Measurements from ENCODE around the gene SAMD9L. TPM values are rescaled to one million over a fixed set of nuclear protein-coding genes. Genes with fewer than 3 reads are reported as not detected.

Gene SAMD9L
- total RNA-seq (2014; rRNA removed; shearing (Covaris generic)), result 11.0 and 17.0 TPM in 2 replicates
- 18.5 and 19.9 TPM in 2 replicates for polyA plus RNA-seq (2016; fragmentation: Nextera tagmentation; extraction: Ambion mirVana)

DNA sequence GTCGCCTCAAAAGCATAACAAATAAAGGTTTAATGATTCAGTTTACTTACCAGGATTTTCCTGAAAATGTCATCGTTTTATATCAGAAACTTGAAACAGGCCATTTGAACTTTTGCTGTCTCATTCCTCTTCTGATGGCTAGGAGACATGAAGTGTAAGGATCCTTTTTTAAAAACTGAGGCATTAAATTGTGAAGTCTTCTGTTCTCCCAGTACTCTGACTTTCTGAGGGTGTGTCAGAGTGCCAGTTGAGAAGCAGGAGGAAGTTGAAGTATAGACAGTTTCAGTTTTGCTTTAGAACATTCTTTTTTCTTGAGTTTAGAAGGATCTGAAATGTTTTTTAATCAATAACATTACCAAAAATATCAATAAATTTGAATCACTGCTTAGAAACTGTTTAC is at the start of gene SAMD9L:
TSS of gene SAMD9L (minus strand) at position 242 of the 400 bp plus-strand sequence. CDS start 12,414 bp downstream, outside the sequence.
- peak within 1 kb of the TSS; percentile 40 for H3K27ac ChIP-seq
- H3F3A ChIP-seq (ENCODE audit: insufficient read depth), result peaks cover 6% of the 10 kb centered on the region
- no peaks in the 10 kb centered on the region for H3K9me3 ChIP-seq (ENCODE audit: low read depth)
- H3K36me3 ChIP-seq (ENCODE audit: low read depth), result 0 out of 2 replicates have a peak, but pooled peaks cover 3% of the 10 kb centered on the region
- peak within 1 kb of the TSS; percentile 72 for H3K4me3 ChIP-seq
- H3K4me1 ChIP-seq (ENCODE audit: insufficient read depth), result peaks cover 19% of the 10 kb centered on the region
- 2 to 3% methylated on average over 2 of the region's 2 CpGs for WGBS, 2 experiments (ENCODE audit: low coverage in 1 of 2, low lambda C conversion rate in 2 of 2, missing lambda C conversion rate in 2 of 2)
- in situ Hi-C loops (cut with MboI), result no loop called here
- H3K27me3 ChIP-seq (replicated peaks; ENCODE audit: insufficient read depth), result no peaks in the 10 kb centered on the region
- no peaks in the 10 kb centered on the region for H4K20me1 ChIP-seq (ENCODE audit: insufficient read depth)
- H3K79me2 ChIP-seq (ENCODE audit: insufficient read depth), result 0 out of 2 replicates have a peak, but pooled peaks cover 7% of the 10 kb centered on the region
- no peak for TF ChIP-seq EZH2phosphoT487 (IDR thresholded peaks at IDR 0.05; ENCODE audit: insufficient read depth, low read depth)
- TF ChIP-seq EZH2 (IDR thresholded peaks at IDR 0.05; ENCODE audit: insufficient read depth, poor library complexity, severe bottlenecking), result no peak
- DNase-seq, result peak; percentile 56
- H2AFZ ChIP-seq, result peak within 1 kb of the TSS; percentile 85
- peak within 1 kb of the TSS; percentile 98 for H3K4me2 ChIP-seq (ENCODE audit: unreplicated experiment)
- no peaks in the 10 kb centered on the region for H3K9me2 ChIP-seq (ENCODE audit: insufficient read depth)
- H3K9ac ChIP-seq, result peak within 1 kb of the TSS; percentile 75

GRCh38 chr7:93196336-93196735 is 48.2 kb upstream of the SAMD9L start:
- H3K9me3 ChIP-seq (ENCODE audit: low read depth), result no peaks in the 10 kb centered on the region
- H3K4me1 ChIP-seq (ENCODE audit: insufficient read depth), result no peaks in the 10 kb centered on the region
- H3K27me3 ChIP-seq (replicated peaks; ENCODE audit: insufficient read depth), result peaks cover 15% of the 10 kb centered on the region
- in situ Hi-C loops (cut with MboI), result no loop called here
- no peak overlapping the region for H3K27ac ChIP-seq
- no peaks in the 10 kb centered on the region for H3F3A ChIP-seq (ENCODE audit: insufficient read depth)
- H3K9me2 ChIP-seq (ENCODE audit: insufficient read depth), result no peaks in the 10 kb centered on the region
- H4K20me1 ChIP-seq (ENCODE audit: insufficient read depth), result no peaks in the 10 kb centered on the region
- H3K4me2 ChIP-seq (ENCODE audit: unreplicated experiment), result no peak overlapping the region
- TF ChIP-seq EZH2phosphoT487 (IDR thresholded peaks at IDR 0.05; ENCODE audit: insufficient read depth, low read depth) (no peak), EZH2 (IDR thresholded peaks at IDR 0.05; ENCODE audit: insufficient read depth, poor library complexity, severe bottlenecking) (no peak)
- H2AFZ ChIP-seq, result no peak overlapping the region
- DNase-seq, result no peak
- H3K9ac ChIP-seq, result no peak overlapping the region
- no peak overlapping the region for H3K4me3 ChIP-seq
- 70 to 83% methylated on average over 2 of the region's 2 CpGs for WGBS, 2 experiments (ENCODE audit: low coverage in 1 of 2, low lambda C conversion rate in 2 of 2, missing lambda C conversion rate in 2 of 2)
- H3K36me3 ChIP-seq (ENCODE audit: low read depth), result no peaks in the 10 kb centered on the region
- H3K79me2 ChIP-seq (ENCODE audit: insufficient read depth), result no peaks in the 10 kb centered on the region

GRCh38 chr7:93194386-93194785 is 46.2 kb upstream of the SAMD9L start:
- no peaks in the 10 kb centered on the region for H3K79me2 ChIP-seq (ENCODE audit: insufficient read depth)
- H3K4me2 ChIP-seq (ENCODE audit: unreplicated experiment), result no peak overlapping the region
- no peaks in the 10 kb centered on the region for H3F3A ChIP-seq (ENCODE audit: insufficient read depth)
- H3K9me2 ChIP-seq (ENCODE audit: insufficient read depth), result no peaks in the 10 kb centered on the region
- no peaks in the 10 kb centered on the region for H3K4me1 ChIP-seq (ENCODE audit: insufficient read depth)
- no peak overlapping the region for H3K9ac ChIP-seq
- H3K9me3 ChIP-seq (ENCODE audit: low read depth), result no peaks in the 10 kb centered on the region
- no peak for TF ChIP-seq EZH2 (IDR thresholded peaks at IDR 0.05; ENCODE audit: insufficient read depth, poor library complexity, severe bottlenecking)
- no peak for TF ChIP-seq EZH2phosphoT487 (IDR thresholded peaks at IDR 0.05; ENCODE audit: insufficient read depth, low read depth)
- H3K36me3 ChIP-seq (ENCODE audit: low read depth), result no peaks in the 10 kb centered on the region
- H2AFZ ChIP-seq, result no peak overlapping the region
- DNase-seq, result peak; percentile 68
- in situ Hi-C loops (cut with MboI), result no loop called here
- no peak overlapping the region for H3K4me3 ChIP-seq
- no peaks in the 10 kb centered on the region for H4K20me1 ChIP-seq (ENCODE audit: insufficient read depth)
- no peak overlapping the region for H3K27ac ChIP-seq
- 34 to 35% methylated on average over 3 of the region's 3 CpGs for WGBS, 2 experiments (ENCODE audit: low coverage in 1 of 2, low lambda C conversion rate in 2 of 2, missing lambda C conversion rate in 2 of 2)
- peaks cover 30% of the 10 kb centered on the region for H3K27me3 ChIP-seq (replicated peaks; ENCODE audit: insufficient read depth)

DNA sequence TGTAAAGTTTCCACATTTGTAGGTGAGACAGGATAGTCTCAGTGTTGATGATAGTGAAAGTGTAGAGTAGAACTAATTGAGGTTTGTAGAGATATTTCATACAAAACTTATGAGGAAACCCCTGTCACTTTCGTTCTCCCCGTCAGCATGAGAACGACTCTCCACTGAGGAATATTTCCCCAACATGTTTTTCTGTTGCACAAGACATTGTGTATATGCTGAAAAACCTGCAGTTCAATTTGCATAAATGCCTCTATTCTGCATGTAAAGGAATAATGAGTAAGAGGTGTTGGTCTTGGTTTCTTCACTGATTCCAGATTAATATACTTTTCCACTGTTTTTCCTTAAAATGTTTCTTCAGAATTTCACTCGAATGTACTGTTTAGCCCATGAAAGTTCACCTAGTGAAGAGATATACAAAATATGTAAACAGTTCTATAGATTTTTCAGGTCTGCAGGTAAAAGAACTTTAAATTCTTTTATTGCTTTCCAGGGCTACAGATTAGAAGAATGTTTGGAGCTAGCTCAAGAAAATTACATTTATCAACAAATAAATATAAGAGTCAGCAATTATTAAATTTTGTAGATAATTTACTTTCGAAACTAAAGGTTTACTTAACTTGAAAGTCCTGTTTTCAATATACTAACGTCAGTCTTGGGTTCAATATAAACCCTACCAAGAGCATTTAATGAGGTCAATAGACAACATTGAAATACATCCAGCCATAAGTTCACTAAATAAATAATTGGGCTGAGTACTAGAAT is 40.9 kb upstream of the SAMD9L start:
- Histone ChIP-seq H2AFZ (no peak overlapping the region), H3K79me2 (ENCODE audit: insufficient read depth) (no peaks in the 10 kb centered on the region), H3K4me3 (no peak overlapping the region), H3K27me3 (replicated peaks; ENCODE audit: insufficient read depth) (peaks cover 36% of the 10 kb centered on the region), H3F3A (ENCODE audit: insufficient read depth) (no peaks in the 10 kb centered on the region), H3K36me3 (ENCODE audit: low read depth) (no peaks in the 10 kb centered on the region), H3K9ac (no peak overlapping the region), H3K27ac (no peak overlapping the region), H4K20me1 (ENCODE audit: insufficient read depth) (no peaks in the 10 kb centered on the region), H3K4me1 (ENCODE audit: insufficient read depth) (peaks cover 10% of the 10 kb centered on the region), H3K9me2 (ENCODE audit: insufficient read depth) (no peaks in the 10 kb centered on the region), H3K4me2 (ENCODE audit: unreplicated experiment) (no peak overlapping the region), H3K9me3 (ENCODE audit: low read depth) (no peaks in the 10 kb centered on the region)
- DNase-seq, result no peak
- 46 to 49% methylated on average over 6 of the region's 6 CpGs for WGBS, 2 experiments (ENCODE audit: low coverage in 1 of 2, low lambda C conversion rate in 2 of 2, missing lambda C conversion rate in 2 of 2)
- in situ Hi-C loops (cut with MboI), result no loop called here
- TF ChIP-seq EZH2phosphoT487 (IDR thresholded peaks at IDR 0.05; ENCODE audit: insufficient read depth, low read depth) (no peak), EZH2 (IDR thresholded peaks at IDR 0.05; ENCODE audit: insufficient read depth, poor library complexity, severe bottlenecking) (no peak)

Measured in GM23248 (cell line).